Femur (tissue), 1 donor: Measurements from ENCODE around the gene ST6GALNAC3.
A peak's percentile ranks its signal among the peaks of the same experiment; 100 is the strongest.

Experiments used
- DNase-seq: peaks from one replicate; pipeline ENCODE4 v3.0.0-alpha.2; 2017

ST6GALNAC3 gene

GRCh38 chr1:76668046-76668445, 593.5 kb downstream of the ST6GALNAC3 start:
- DNase-seq: peak; percentile 25

GRCh38 chr1:76669131-76669530, 594.6 kb downstream of the ST6GALNAC3 start:
- no peak for DNase-seq

DNA sequence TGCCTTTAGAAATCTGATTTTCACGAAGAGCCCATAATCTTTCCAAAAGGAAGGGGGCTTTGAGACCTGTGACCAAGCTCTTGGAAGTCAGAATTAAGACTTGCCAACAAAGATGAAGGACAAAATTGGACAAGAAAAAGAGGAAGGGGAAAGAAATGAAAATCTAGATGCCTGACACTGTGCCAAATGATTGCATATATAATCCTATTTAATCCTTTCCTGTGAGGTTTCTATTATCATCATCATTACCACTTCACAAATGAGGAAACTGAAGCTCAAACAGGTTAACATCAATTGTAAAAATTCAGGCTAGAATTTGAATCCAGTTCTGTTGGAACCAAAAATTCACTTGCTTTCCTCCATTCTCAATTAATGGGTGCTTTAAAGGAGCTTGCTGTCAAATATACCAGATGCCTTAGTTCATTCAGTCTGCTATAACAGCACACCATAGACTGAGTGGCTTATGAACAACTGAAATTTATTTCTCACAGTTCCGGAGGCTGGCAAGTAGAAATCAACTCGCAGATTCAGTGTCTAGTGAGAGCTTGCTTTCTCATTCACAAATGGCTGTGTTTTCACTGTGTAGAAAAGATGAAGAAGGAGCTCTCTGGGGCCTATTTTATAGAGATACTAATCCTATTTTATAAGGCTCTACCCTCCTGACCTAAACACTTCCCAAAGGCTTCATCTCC, 595.2 kb downstream of the ST6GALNAC3 start:
- no peak for DNase-seq

- DNase-seq: no peak
Measured at GRCh38 chr1:76674689-76675210, 600.2 kb downstream of the ST6GALNAC3 start.

- no peak for DNase-seq
Measured at GRCh38 chr1:76677416-76678405, 603.2 kb downstream of the ST6GALNAC3 start.

DNA sequence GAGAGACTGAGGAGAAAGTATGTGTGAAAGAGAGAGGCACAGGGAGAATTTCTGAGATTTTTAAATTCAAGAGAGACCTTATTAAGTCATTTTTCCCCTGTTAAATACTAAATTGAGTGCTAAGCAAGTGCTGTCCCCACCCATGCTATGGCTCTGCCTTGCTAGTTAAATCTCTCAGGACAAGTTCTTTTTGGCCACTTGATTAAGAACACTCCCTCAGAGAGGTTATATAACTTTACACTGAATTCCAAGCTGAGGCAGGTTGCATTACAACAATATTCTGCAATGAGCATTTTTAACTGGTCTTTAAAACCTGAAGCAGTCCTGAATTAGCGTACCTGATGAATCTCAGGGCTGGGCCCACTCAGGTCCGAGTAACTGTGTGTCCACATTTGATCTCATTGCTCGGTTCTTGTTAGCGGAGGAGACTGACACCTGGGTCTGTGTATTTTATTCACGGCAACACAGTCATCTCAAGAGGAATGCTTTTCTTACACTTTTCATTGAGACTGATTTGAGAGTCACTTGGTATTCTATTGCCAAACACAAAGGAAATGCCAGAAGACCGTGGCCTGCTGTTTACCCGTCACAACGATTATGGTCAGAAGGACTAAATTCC, 605.1 kb downstream of the ST6GALNAC3 start:
- no peak for DNase-seq

- no peak for DNase-seq
Measured at GRCh38 chr1:76680651-76681050, 606.1 kb downstream of the ST6GALNAC3 start.

DNA sequence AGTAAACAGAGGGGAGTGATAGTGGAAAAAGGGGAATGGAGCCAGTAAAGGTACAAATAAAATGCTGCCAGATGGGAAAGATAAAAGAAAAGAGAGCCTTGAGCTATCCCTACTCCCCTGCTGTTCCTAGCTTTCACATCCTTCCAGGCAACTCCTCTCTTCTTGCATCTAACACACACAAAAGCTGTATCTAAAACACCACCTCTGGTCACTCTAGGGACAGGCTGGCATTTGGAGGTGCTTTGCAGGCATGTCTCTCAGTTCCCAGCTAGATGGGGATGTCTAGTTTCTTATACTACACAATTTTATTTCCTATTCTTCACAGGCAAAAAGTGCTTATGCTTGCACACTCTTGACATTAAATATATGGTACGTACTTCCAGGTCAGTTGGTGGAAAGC, 607.6 kb downstream of the ST6GALNAC3 start:
- DNase-seq: no peak
